MM.1S (cell line): ENCODE data around the gene OPRD1.
"Not testable (repeated sequence)": the region's sequence is repeated elsewhere in the genome, so short reads cannot be mapped to it uniquely, and the experiment has no call there.

Experiments
- DNase-seq: peaks from one replicate; pipeline ENCODE4 v3.0.0-alpha.2; 2015
- H2AFZ ChIP-seq: fragments of 300-600 bp; sonication (generic); 2 replicates; pipeline ENCODE4 v1.6.0; 2016; ENCODE audit warnings: antibody characterized with exemption, low read length
- H3F3A ChIP-seq: fragments of 300-600 bp; sonication (generic); 2 replicates; pipeline ENCODE4 v1.6.1; 2016; ENCODE audit warnings: mild to moderate bottlenecking, antibody characterized with exemption, low read length, moderate library complexity, mixed read lengths; ENCODE audit not compliant: insufficient read depth
- H3K27ac ChIP-seq: fragments of 300-600 bp; sonication (generic); 2 replicates; pipeline ENCODE4 v1.5.1; 2016; ENCODE audit warnings: mild to moderate bottlenecking, low read length
- H3K27me3 ChIP-seq: fragments of 300-600 bp; sonication (generic); replicated peaks from 2 replicates; pipeline ENCODE4 v1.6.0; 2016; ENCODE audit warnings: low read length; ENCODE audit not compliant: insufficient read depth
- H3K36me3 ChIP-seq: fragments of 300-600 bp; sonication (generic); replicated peaks from 2 replicates; pipeline ENCODE4 v1.6.1; 2016; ENCODE audit warnings: mild to moderate bottlenecking, low read length, mixed read lengths; ENCODE audit not compliant: insufficient read depth
- H3K4me1 ChIP-seq: fragments of 300-600 bp; sonication (generic); 2 replicates; pipeline ENCODE4 v1.6.1; 2016; ENCODE audit warnings: low read length, mixed read lengths
- H3K4me2 ChIP-seq: fragments of 300-600 bp; sonication (generic); 2 replicates; pipeline ENCODE4 v1.6.0; 2016; ENCODE audit warnings: low read depth, low read length
- H3K4me3 ChIP-seq: fragments of 300-600 bp; sonication (generic); 2 replicates; pipeline ENCODE4 v1.5.1; 2016; ENCODE audit warnings: low read length, mixed read lengths
- H3K79me2 ChIP-seq: fragments of 300-600 bp; sonication (generic); 2 replicates; pipeline ENCODE4 v1.6.1; 2016; ENCODE audit warnings: mixed run types, low read length, mixed read lengths
- H3K9ac ChIP-seq: fragments of 300-600 bp; sonication (generic); 2 replicates; pipeline ENCODE4 v1.6.1; 2016; ENCODE audit warnings: low read length, mixed read lengths
- H3K9me2 ChIP-seq: fragments of 300-600 bp; sonication (generic); replicated peaks from 2 replicates; pipeline ENCODE4 v1.6.1; 2016; ENCODE audit warnings: mild to moderate bottlenecking, low read length, mixed read lengths; ENCODE audit not compliant: insufficient read depth
- H3K9me3 ChIP-seq: fragments of 300-600 bp; sonication (generic); replicated peaks from 2 replicates; pipeline ENCODE4 v1.6.1; 2016; ENCODE audit warnings: mild to moderate bottlenecking, low read length, mixed read lengths; ENCODE audit not compliant: insufficient read depth
- H4K20me1 ChIP-seq: fragments of 300-600 bp; sonication (generic); 2 replicates; pipeline ENCODE4 v1.6.1; 2016; ENCODE audit warnings: mild to moderate bottlenecking, low read length, moderate library complexity, mixed read lengths; ENCODE audit not compliant: insufficient read depth
- CTCF ChIP-seq: fragments of 300-600 bp; sonication (generic); IDR thresholded peaks from 2 replicates; pipeline ENCODE4 v1.5.1; 2016; ENCODE audit warnings: antibody characterized with exemption, low read length, mixed read lengths
- EZH2 ChIP-seq: fragments of 300-600 bp; sonication (generic); optimal IDR thresholded peaks from 2 replicates; pipeline ENCODE3; 2017; ENCODE audit warnings: low read depth, mild to moderate bottlenecking, antibody characterized with exemption, low read length, mixed read lengths
- EZH2phosphoT487 ChIP-seq: fragments of 300-600 bp; sonication (generic); IDR thresholded peaks from 2 replicates; pipeline ENCODE4 v1.6.1; 2018; ENCODE audit warnings: antibody characterized with exemption, low read length

Gene OPRD1

GRCh38 chr1:28789816-28790215, 22.2 kb upstream of the OPRD1 start:
- H3F3A ChIP-seq: no peaks in the 10 kb centered on the region
- H3K9ac ChIP-seq: no peak overlapping the region
- no peaks in the 10 kb centered on the region for H3K36me3 ChIP-seq
- TF ChIP-seq EZH2 (no peak), CTCF (no peak), EZH2phosphoT487 (no peak)
- no peaks in the 10 kb centered on the region for H3K27me3 ChIP-seq
- no peak overlapping the region for H3K27ac ChIP-seq
- H4K20me1 ChIP-seq: no peaks in the 10 kb centered on the region
- H2AFZ ChIP-seq: no peak overlapping the region
- no peak for DNase-seq
- no peaks in the 10 kb centered on the region for H3K9me2 ChIP-seq
- no peak overlapping the region for H3K4me3 ChIP-seq
- H3K79me2 ChIP-seq: no peaks in the 10 kb centered on the region
- no peaks in the 10 kb centered on the region for H3K9me3 ChIP-seq
- H3K4me1 ChIP-seq: no peaks in the 10 kb centered on the region
- no peak overlapping the region for H3K4me2 ChIP-seq

DNA sequence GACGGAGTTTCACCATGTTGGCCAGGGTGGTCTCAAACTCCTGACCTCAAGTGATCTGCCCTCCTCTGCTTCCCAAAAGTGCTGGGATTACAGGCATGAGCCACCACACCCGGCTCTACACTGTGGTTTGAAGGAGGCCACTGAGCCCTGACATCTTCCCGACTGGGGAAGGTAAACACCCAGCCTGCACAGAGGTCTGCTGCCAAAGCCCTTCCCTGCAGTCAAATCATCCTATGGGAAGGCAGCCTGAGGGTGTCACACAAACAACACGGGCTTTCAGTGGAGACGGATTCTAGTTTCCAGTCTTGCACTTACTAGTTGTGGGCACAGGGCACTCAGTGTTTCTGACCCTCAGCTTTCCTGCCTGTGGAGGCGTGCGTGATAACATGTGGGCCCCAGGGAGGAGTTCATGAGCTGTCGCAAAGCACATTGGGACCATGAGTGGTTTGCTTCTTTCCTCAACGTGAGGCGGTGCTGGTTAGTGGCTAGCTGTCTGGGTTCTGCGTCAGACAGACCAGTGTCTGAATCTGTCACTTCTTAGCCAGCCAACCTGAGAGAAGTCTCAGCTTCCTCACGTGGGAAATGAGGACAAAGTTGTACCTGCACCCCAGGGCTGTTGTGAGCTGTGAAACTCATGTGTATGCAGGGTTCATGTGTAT, 21.5 kb upstream of the OPRD1 start:
- no peak overlapping the region for H3K4me3 ChIP-seq
- H3K4me1 ChIP-seq: no peaks in the 10 kb centered on the region
- no peaks in the 10 kb centered on the region for H3K9me3 ChIP-seq
- no peaks in the 10 kb centered on the region for H3K36me3 ChIP-seq
- no peaks in the 10 kb centered on the region for H3K9me2 ChIP-seq
- H4K20me1 ChIP-seq: no peaks in the 10 kb centered on the region
- H3K27ac ChIP-seq: no peak overlapping the region
- H3F3A ChIP-seq: no peaks in the 10 kb centered on the region
- no peak overlapping the region for H3K4me2 ChIP-seq
- no peak for DNase-seq
- no peak for TF ChIP-seq EZH2
- no peak for TF ChIP-seq EZH2phosphoT487
- no peak for TF ChIP-seq CTCF
- H3K79me2 ChIP-seq: no peaks in the 10 kb centered on the region
- H3K27me3 ChIP-seq: no peaks in the 10 kb centered on the region
- H2AFZ ChIP-seq: no peak overlapping the region
- no peak overlapping the region for H3K9ac ChIP-seq

DNA sequence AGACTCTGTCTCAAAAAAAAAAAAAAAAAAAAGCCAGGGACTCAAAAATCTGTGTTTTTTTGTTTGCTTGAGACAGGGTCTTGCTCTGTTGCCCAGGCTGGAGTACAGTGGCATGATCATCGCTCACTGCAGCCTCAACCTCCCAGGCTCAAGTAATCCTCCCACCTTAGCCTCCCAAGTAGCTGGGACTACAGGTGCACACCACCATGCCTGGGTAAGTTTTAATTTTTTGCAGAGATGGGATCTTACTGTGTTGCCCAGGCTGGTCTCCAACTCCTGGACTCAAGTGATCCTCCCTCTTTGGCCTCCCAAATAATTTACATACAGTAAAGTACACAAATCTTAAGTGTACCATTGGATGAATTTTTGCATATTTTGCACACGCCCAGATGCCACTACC, 20.0 kb upstream of the OPRD1 start:
- not testable (repeated sequence) for H3K4me3 ChIP-seq, H3K79me2 ChIP-seq, H3K4me1 ChIP-seq, H3K36me3 ChIP-seq, H3K4me2 ChIP-seq, DNase-seq, H3K9me2 ChIP-seq, H4K20me1 ChIP-seq, H3K27me3 ChIP-seq, H3K27ac ChIP-seq, H3K9ac ChIP-seq, H2AFZ ChIP-seq, H3F3A ChIP-seq, H3K9me3 ChIP-seq

- no peaks in the 10 kb centered on the region for H3K9me2 ChIP-seq
- no peaks in the 10 kb centered on the region for H3K9me3 ChIP-seq
- H4K20me1 ChIP-seq: no peaks in the 10 kb centered on the region
- H3K27ac ChIP-seq: no peak overlapping the region
- no peak overlapping the region for H3K9ac ChIP-seq
- H3K79me2 ChIP-seq: no peaks in the 10 kb centered on the region
- no peak overlapping the region for H3K4me2 ChIP-seq
- H3F3A ChIP-seq: no peaks in the 10 kb centered on the region
- no peaks in the 10 kb centered on the region for H3K36me3 ChIP-seq
- TF ChIP-seq CTCF: no peak
- no peak for TF ChIP-seq EZH2
- TF ChIP-seq EZH2phosphoT487: no peak
- H2AFZ ChIP-seq: no peak overlapping the region
- no peak for DNase-seq
- H3K4me3 ChIP-seq: no peak overlapping the region
- H3K27me3 ChIP-seq: no peaks in the 10 kb centered on the region
- no peaks in the 10 kb centered on the region for H3K4me1 ChIP-seq
Measured at GRCh38 chr1:28792644-28793121, 19.3 kb upstream of the OPRD1 start.

GRCh38 chr1:28794582-28794981, 17.4 kb upstream of the OPRD1 start:
- H3K27ac ChIP-seq, H3F3A ChIP-seq, H3K9ac ChIP-seq, H3K79me2 ChIP-seq, H3K36me3 ChIP-seq, H3K9me2 ChIP-seq, H3K4me3 ChIP-seq, H3K9me3 ChIP-seq, H3K4me2 ChIP-seq, H3K4me1 ChIP-seq, H3K27me3 ChIP-seq, H4K20me1 ChIP-seq, H2AFZ ChIP-seq, DNase-seq: not testable (repeated sequence)
